H1 (cell line): ENCODE results near the gene URAD. TPM values are rescaled to one million over a fixed set of nuclear protein-coding genes. Genes with fewer than 3 reads are reported as not detected.

Experiments used
- polyA plus RNA-seq, 7 experiments: library from polyadenylated mRNA; depleted of rRNA in 3 of 7; stranded (reverse) in 5 of 7; unstranded in 2 of 7; fragments of >200 nt in 5 of 7; fragments of 200-250 nt in 2 of 7; gene quantifications; 1 replicate in 5 of 7; 2 replicates in 1 of 7; 4 replicates in 1 of 7; pipeline versions ENCODE4 v1.2.1 to v1.2.3, GENCODE V29; 2011 to 2013; ENCODE audit warnings: missing spikeins in 2 of 7, mixed read lengths in 2 of 7
- small RNA-seq: library from polyadenylated mRNA; stranded (forward); fragments of <200 nt; extraction: miRNeasy Mini kit (QIAGEN cat#:217004); gene quantifications from one replicate; pipeline ENCODE3, GENCODE V24; 2013; ENCODE audit not compliant: insufficient read depth
- total RNA-seq: library from RNA; stranded (reverse); fragmentation: NEBNext Ultra II Directional; extraction: Animal tissue kit (Norgen Biotek cat#: 25700); gene quantifications from 2 replicates; pipeline ENCODE4 v1.2.1, GENCODE V29; 2021

URAD gene
- total and polyA plus RNA-seq, 2 of the 8 experiments (the other 6 are each of a cell fraction or from before 2014, with no cell fraction given), result not detected

Small RNA genes lying within 50 kb of the gene (small RNA-seq; reads per million reads assigned to genes)
- gene ATP5F1EP2, result not detected
- not detected for gene RN7SL272P

Other genes starting within 250 kb of the URAD start
- not detected in 2 replicates for gene GSX1, start 196.2 kb downstream of the URAD start, total RNA-seq
- 0.08 TPM in 1 of 2 replicates, not detected in the other for gene GSX1, start 196.2 kb downstream of the URAD start, polyA plus RNA-seq (2011; rRNA removed)
- gene PDX1, start 68.7 kb downstream of the URAD start, total RNA-seq, result not detected in 2 replicates
- not detected in 2 replicates for gene PDX1, start 68.7 kb downstream of the URAD start, polyA plus RNA-seq (2011; rRNA removed)
- gene CDX2, start 19.4 kb downstream of the URAD start, total RNA-seq, result 0.09 TPM in 1 of 2 replicates, not detected in the other
- gene CDX2, start 19.4 kb downstream of the URAD start, polyA plus RNA-seq (2011; rRNA removed), result not detected in 2 replicates
- gene FLT3, start 111.9 kb upstream of the URAD start, total RNA-seq, result 0.65 and 0.71 TPM in 2 replicates
- gene FLT3, start 111.9 kb upstream of the URAD start, polyA plus RNA-seq (2011; rRNA removed), result 0.19 and 0.44 TPM in 2 replicates
- gene PAN3, start 149.9 kb upstream of the URAD start, total RNA-seq, result 39.2 and 39.3 TPM in 2 replicates
- gene PAN3, start 149.9 kb upstream of the URAD start, polyA plus RNA-seq (2011; rRNA removed), result 9.7 and 12.7 TPM in 2 replicates